ENCODE data around the gene MAN1A1.

The MAN1A1 gene

DNA sequence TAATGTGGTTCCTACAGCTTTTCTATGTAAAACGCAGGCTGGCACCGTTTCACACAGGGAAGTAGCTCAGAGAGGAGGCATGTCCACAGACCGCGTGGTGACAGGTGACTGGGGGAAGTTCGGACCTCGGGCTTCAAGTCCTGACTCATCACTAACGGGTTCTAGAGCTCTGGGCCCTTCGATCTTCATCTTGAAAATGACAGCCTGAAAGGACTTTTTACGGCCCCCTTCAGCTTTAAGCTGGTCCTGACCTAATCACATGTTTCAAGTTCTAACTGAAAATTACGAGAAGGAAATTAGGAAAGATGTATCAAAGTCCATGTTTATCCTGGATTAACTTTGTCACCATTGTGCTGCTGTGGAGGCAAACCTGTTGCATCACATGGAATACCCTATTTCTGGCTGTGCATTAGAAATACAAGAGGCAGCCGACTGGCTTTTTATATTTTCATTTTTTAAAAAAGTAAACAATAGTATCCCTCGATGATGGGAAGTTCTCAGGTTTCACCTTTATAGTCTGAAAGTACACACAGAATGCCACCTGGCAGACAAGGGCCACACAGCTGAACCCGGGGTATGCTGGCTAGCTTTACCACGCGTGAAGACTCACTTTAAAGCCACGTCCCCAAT is 2.0 kb downstream of the MAN1A1 start:
- peak; percentile 72 for FAIRE-seq
- DNase-seq (ENCODE audit: extremely low spot score, insufficient read length, low read depth): no peak

DNA sequence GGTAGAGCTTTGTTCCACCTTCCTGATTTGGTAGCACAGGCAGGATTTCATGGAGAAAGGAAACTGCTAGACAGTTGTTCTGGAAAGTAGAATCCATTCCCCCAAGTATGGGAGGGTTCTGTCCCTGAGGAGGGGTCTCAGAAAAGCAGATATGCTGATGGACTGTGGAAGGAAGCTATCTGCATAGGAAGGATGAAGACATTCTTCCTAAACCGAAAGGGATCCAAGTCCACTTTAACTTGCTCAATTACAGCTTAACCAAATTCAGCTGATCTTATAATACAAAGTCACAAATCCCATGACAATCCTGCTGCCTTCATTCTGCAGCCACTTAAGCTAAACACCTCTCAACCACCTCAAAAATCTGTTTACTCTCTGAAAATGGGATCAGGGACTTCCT is 2.6 kb downstream of the MAN1A1 start:
- no peak for FAIRE-seq
- no peak for DNase-seq (ENCODE audit: extremely low spot score, insufficient read length, low read depth)

DNA sequence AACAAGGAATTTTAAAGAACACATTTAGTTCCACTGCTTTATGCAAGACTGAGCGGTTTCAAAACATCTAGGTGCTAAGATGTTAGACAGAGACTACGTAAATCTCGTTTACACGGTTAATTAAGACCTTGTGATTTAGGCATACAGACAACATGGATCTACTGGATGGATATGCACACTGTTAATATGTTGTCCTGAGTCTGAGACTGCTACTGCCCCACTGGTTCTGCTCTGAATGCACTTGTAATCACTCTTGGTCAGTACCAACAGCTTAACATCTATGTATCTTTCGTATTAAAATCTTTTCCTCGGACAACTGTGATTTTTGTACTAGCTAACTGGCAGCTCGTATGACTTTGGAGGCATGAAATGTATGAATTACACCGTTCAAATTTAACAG is 3.1 kb downstream of the MAN1A1 start:
- DNase-seq (ENCODE audit: extremely low spot score, insufficient read length, low read depth) (no peak), FAIRE-seq (peak; percentile 12)

DNA sequence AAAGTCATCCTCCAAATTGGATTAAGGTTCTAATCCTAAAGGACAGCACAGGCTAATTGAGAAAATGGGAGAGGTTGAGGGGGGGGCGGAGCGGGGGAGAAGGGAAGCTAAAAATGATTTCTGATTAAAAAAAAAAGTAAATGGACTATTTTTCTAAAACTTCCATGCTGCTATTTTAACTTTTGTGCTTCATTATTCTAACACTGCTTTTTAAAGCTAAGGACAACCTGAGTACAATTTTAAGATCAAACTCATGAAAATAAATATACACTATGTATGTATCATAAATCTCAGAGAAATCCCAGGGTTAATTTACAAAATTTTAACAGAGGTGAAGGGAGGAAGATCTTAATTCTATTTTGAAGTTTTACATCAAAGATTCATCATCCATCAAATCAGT is 4.4 kb downstream of the MAN1A1 start:
- DNase-seq (ENCODE audit: extremely low spot score, insufficient read length, low read depth): no peak
- FAIRE-seq: no peak

DNA sequence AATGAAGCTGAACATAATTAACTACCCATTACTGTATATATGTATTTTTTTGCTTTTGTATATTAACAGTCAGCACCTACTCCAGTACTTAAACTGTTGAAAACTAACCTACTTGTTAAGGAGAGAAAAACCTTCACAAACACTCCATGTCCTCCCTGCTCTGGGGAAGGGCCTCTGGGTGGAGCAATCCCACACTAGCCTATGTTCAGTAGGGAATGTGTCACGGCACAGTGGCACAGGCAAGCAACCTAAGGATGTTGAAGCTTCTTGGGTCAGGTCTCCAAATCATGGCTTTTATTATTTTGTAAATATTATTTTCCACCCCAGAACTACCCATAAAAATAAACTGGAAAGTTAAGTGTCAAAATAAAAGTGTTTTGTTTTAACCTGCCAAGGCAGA is 5.3 kb downstream of the MAN1A1 start:
- FAIRE-seq (no peak), DNase-seq (ENCODE audit: extremely low spot score, insufficient read length, low read depth) (no peak)

DNA sequence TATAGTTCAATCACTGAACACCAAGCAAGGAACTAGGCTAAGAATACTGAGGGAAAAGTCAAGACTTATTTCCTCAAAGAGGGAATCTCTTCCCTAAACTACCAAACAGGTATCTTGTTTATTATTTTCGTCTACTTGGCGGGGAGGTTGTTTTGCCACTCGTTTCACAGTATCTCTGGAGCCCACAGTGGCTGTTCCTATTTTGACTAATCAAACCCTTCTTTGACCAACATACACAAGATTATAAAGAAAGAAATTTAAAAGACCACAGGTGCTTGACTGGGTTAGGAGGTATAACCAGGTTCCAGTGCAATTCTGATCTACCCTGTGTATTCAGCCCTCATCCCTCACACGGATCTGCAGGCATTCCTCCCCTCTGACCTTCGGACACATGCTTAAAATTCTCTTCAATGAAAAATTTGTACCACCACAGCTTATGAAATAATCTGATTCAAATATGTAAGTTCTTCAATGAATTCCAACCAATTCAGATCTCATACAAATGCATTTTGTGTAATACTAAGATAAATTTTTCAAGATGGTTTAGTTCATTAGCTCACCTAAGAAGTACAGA is 5.9 kb downstream of the MAN1A1 start:
- DNase-seq (ENCODE audit: extremely low spot score, insufficient read length, low read depth) (no peak), FAIRE-seq (no peak)

DNA sequence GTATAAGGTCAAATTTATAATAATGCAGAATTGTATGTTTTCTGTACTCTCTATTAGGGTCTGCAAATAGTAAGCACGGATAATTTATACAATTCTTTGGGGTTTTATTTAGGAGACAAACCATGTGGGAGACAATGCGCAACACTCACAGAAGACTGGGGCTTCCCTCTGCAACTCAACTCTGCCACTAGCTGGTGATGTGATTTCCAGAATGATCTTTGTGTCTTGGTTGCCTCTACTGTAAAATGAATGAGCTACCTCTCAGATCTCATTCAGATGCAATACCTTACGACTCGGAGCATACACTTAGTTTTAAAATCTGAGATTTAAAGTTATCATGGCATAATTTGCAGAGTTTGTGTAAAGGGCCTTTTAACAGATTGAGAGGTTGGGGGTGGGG is 6.4 kb downstream of the MAN1A1 start:
- FAIRE-seq: no peak
- DNase-seq (ENCODE audit: extremely low spot score, insufficient read length, low read depth): no peak

DNA sequence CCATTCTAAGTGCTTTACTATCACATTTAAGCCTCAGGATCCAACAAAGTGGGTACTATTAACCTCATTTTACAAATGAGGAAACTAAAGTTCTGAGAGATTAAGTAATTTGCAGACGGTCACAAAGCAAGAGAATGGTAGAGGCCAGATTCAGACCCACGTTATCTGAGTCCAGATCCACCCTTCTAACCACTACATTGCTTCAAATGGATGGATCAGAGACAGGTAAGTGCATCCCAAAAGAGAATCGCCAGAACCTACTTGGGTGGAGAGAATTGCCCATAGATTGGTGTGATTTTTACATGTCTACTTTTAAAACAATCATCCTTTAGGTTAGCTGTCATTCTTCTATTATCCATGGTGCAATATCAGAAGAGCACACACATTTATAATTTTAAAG is 7.1 kb downstream of the MAN1A1 start:
- FAIRE-seq (no peak), DNase-seq (ENCODE audit: extremely low spot score, insufficient read length, low read depth) (no peak)

DNA sequence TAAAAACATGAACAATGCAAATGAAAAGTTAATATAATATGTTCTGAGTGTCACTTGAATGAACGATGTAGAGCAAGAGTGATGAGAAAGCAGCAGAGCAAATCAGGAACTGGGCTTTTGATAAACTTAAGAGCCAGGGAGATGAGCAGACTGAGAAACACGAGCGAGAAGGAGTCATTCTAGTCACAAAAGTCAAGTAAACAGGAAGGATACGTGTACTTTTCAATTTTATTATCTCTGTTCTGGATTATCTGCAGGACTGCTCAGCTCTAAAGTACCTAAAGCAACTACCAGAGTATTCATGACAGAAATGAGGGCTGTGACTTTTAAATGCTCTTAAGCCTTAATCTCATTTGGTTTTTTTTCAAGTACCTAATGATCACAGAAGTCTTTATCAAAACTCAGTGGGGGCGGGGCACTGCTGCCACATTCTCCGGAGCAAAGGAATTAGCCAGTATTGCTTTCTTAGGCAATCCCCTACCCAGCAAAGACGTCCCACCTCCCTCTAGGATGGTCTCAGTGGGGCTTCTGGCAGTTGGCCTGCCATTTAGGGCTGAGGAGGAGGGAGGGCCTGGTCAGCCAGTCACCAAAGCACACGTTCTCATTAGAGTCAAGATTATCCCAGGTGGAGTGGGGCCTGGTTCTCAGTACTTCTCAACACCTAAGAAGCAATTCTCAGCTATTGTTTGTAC is 8.6 kb downstream of the MAN1A1 start:
- FAIRE-seq: peak; percentile 45
- DNase-seq (ENCODE audit: extremely low spot score, insufficient read length, low read depth): no peak

DNA sequence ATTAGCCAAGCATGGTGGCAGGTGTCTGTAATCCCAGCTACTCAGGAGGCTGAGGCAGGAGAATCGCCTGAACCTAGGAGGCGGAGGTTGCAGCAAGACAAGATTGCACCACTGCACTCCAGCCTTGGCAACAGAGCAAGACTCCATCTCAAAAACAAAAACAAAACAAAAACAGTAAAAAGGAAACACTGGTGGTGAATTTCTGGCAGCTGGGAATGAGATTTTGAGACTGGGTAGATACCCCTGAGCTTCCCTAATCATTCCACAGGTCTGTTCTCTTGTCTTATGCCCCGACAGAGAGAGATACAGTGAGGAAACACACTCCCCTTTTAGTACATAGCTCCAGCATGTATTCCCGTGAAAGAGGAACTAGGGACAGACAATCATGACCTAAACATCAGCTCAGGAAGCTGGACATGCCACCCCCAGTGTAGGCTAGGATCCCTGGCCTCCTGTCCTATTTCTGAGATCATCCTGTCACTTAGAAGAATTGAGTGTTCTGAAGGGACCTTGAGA is 9.6 kb downstream of the MAN1A1 start:
- peak; percentile 18 for FAIRE-seq

DNA sequence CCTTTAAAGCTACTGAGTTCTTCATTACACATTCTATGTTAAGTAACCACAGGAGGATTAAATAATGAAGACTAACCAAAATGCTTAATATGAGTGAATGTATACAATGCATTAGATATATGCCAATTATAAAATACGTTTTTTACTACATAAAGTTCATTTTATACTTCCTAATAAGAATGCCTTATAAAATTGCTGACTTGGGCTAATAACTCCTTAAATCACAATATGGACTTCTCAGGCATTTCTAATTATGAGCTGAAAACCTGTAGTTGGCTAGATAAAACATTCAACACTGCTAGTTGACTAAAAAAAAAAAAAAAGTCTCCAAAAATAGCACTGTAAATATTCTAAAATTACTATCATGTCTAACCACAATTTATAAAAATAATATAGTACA is 11.8 kb downstream of the MAN1A1 start:
- no peak for FAIRE-seq
- no peak for DNase-seq (ENCODE audit: extremely low spot score, insufficient read length, low read depth)

More for the DNA sequence above, 9.6 kb downstream of the MAN1A1 start:
- DNase-seq (ENCODE audit: extremely low spot score, insufficient read length, low read depth): no peak

DNA sequence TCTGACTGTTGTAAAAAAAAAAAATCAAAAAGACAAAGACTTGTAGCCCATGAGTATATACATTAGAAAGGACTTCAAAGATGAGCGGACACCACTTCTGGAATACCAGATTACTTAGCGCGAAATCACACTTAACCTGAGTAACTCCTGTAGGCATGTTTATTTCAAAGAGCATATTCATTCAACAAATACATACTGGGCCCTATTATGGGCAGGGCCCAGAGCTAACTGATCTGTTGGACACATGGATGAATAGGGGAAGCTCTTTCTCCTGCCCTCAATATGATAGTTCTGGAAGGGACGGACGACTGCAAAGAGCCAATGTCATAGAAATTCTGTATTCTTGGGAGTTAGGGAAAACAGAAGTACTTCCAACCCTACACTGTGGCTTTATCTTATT is 12.3 kb downstream of the MAN1A1 start:
- peak; percentile 12 for FAIRE-seq
- DNase-seq (ENCODE audit: extremely low spot score, insufficient read length, low read depth): no peak

DNA sequence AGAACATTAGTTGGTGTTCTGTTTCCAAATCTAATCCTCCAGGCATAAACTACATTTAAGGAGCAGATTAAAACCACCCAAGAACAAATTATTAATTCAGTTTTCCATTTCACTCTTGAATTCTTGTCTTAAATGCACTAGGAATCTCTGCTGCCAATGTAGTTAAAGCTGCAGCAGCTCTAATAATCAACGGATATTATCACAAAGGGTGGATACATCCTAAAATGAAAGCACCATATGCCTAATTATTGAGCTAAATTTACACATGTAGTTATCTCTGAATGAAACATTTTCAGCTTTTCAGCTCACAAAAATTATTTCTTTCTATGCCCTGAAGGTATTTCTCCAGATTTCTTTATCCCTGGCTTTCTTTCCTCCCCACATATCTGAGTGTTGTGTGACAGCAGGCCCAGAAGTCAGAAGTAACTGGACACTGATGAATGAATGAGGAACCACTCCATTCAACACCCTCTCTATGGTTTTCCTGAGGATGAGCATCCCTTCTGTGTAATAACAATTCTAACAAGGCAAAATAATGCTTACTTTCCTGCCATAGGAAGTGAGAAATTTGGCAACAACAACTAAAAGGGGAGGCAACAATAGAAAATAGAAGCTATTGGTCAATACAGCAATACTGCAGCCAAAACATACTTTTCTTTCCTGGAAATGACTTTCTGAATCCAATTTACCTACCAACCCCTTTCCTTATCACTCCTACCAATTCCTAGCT is 14.9 kb downstream of the MAN1A1 start:
- DNase-seq (ENCODE audit: extremely low spot score, insufficient read length, low read depth) (no peak), FAIRE-seq (no peak)

DNA sequence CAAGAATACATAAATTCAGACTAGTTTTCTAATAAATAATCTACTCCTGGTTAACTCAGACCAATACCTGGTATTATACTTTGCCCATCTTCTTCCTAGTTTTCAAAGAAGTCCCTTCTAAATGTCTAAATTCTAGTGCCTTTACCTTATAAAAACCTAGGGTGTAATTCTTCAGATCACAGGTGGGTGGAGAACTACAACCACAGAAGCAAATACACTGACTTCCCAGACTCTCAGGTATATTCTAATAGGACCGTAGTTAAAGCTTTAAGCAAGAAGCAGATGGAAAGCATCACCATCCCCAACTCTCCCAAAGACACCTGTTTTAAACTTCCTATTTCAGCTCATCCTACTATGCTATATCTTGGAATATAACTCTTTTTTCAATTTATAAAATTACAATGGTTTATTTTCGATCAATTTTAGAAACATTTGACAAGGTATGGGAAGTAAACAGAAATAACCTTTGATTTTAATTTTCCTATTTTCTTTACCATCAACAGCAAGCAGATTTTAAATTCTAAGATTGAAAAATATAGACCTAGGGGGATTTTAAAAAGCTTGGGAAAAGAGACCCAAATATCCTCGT is 15.8 kb downstream of the MAN1A1 start:
- FAIRE-seq: peak; percentile 85

DNA sequence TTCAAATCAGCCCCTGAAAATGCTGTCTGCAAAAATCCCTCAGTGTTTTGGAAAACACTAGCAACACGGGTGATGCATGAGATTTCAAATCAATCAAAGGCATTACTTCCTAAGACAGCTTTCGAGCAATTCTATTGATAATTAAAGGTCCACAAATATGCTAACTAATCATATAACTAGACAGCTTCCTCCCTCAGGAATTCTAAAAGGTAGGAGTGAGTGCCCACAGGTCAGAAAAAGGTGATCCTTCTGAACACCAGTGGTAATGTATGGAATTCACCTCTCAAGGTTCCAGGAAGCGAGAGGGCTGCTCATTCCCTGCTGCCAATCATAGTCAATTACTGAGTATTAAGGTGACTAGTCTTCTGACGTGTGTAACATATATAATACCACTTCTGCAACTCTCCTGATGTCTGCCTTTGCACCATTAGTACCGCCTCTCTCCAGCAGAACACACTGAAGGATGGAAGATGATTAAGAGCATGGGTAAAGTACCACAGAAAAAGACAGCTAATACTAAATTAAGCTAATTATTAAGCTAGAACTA is 16.4 kb downstream of the MAN1A1 start:
- FAIRE-seq (no peak), DNase-seq (ENCODE audit: extremely low spot score, insufficient read length, low read depth) (no peak)

More for the DNA sequence above, 15.8 kb downstream of the MAN1A1 start:
- DNase-seq (ENCODE audit: extremely low spot score, insufficient read length, low read depth): no peak

DNA sequence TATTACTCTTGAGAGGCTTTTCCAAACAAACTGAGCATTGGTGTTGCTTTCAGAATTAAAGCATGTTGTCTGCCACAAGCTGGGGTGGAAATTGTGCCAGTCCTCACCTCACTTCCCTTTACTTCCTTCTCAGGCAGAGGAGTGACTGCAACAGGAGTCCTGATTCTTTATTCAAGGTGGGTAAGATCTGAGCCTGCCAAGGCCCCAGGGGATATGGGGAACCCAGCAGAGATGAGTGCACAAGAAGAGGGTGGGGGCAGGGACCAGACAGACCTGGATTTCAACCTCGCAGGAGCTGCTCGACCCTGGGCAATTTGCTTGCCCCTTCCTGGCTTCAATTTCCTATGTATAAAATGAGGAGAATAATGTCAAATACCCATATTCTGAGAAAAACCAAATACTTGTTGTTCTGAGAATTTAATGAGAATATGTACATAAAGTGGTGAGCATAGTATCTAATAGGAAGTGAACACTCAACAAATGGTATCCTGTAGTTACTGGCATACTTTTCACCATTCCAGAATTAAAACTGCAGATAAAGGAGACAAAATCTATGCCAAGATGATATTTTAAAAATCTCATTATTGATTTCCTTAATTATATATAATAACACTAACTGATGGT is 17.8 kb downstream of the MAN1A1 start:
- no peak for FAIRE-seq
- no peak for DNase-seq (ENCODE audit: extremely low spot score, insufficient read length, low read depth)

DNA sequence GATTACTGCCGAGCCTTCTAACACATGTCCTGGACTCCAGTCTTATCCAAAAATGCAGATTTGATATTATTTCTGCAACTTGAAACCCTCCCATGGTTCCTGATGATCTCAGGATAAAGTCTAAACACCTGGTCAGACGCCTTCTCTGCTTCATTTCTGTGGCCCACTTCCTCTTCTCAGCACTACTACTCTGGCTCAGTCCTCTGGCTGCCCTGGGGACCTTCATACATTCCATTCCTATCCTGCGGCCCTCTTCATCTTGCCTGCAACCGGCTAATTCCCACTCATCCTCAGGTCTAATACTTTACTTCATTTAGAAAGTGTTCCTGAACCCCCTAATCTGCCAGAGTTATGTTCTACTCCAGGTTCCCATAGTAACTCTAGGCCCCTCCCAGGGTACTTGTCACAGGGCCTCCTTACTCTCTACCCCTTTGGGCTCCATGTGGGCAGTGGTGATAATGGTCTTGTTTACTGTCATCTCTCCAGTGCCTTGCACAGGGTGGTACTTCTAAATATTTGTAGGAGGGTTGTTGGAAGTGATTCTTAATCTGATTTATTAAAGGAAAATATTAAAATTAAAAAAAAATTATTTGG is 18.9 kb downstream of the MAN1A1 start:
- DNase-seq (ENCODE audit: extremely low spot score, insufficient read length, low read depth) (no peak), FAIRE-seq (no peak)

DNA sequence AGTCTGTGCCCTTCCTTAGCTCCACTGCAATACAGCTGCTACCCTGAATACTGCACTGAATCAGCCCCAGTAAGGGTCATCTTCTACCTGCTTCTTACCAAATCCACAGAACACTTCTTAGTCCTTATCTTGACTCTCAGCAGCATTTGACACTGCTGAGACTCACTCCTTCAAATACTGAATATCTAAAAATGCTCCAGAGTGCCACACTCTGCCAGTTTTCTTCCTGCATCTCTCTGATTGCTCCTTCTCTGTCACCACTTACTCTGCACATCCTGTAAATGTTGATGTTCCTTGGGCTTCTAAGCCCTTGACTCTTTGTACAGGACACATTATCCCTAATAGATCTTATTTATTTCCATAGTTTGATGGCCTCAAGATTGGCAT is 19.8 kb downstream of the MAN1A1 start:
- FAIRE-seq (no peak), DNase-seq (ENCODE audit: extremely low spot score, insufficient read length, low read depth) (no peak)

Data from GM18507 (cell line).